Astrocyte (in vitro differentiated cells and primary cell): ENCODE results near the gene CBR4. TPM values are rescaled to one million over a fixed set of nuclear protein-coding genes. Genes with fewer than 3 reads are reported as not detected.

ENCODE experiments used
- DNase-seq: peaks from one replicate; pipeline ENCODE4 v3.0.0-alpha.2; 2010; ENCODE audit warnings: low read depth
- FAIRE-seq: peaks from 2 replicates; lab custom pipeline; 2011; peaks lifted over from hg19 to GRCh38; lab: Jason Lieb, UNC
- H2AFZ ChIP-seq: 2 replicates; pipeline ENCODE4 v1.6.0; 2012; ENCODE audit warnings: low read depth, low read length, inconsistent platforms
- H3K27ac ChIP-seq: 2 replicates; pipeline ENCODE4 v1.5.1; 2011; ENCODE audit warnings: low read depth, low read length, inconsistent platforms
- H3K27me3 ChIP-seq: 2 replicates; pipeline ENCODE4 v1.6.0; 2011; ENCODE audit warnings: low read length, inconsistent platforms; ENCODE audit not compliant: insufficient read depth
- H3K36me3 ChIP-seq: 2 replicates; pipeline ENCODE4 v1.5.1; 2011; ENCODE audit warnings: low read length, inconsistent platforms; ENCODE audit not compliant: insufficient read depth
- H3K4me1 ChIP-seq: 2 replicates; pipeline ENCODE4 v1.5.1; 2011; ENCODE audit warnings: low read length, inconsistent platforms; ENCODE audit not compliant: insufficient read depth
- H3K4me2 ChIP-seq: 2 replicates; pipeline ENCODE4 v1.6.0; 2012; ENCODE audit warnings: low read length, inconsistent platforms
- H3K4me3 ChIP-seq: 2 replicates; pipeline ENCODE4 v1.5.1; 2011; ENCODE audit warnings: low read depth, mild to moderate bottlenecking, low read length, inconsistent platforms; ENCODE audit not compliant: insufficient read depth
- H3K79me2 ChIP-seq: 2 replicates; pipeline ENCODE4 v1.6.0; 2012; ENCODE audit warnings: mild to moderate bottlenecking, low read length, inconsistent platforms; ENCODE audit not compliant: insufficient read depth
- H3K9ac ChIP-seq: 2 replicates; pipeline ENCODE4 v1.6.0; 2012; ENCODE audit warnings: mild to moderate bottlenecking, low read length, inconsistent platforms
- H3K9me3 ChIP-seq: 2 replicates; pipeline ENCODE4 v1.5.1; 2012; ENCODE audit warnings: low read depth, mild to moderate bottlenecking, low read length, inconsistent platforms; ENCODE audit not compliant: insufficient read depth
- H4K20me1 ChIP-seq: 2 replicates; pipeline ENCODE4 v1.6.0; 2012; ENCODE audit warnings: low read length, inconsistent platforms; ENCODE audit not compliant: insufficient read depth
- H3K27ac Mint-ChIP-seq: one replicate; pipeline ENCODE4 v1.8.0; 2021; ENCODE audit warnings: mild to moderate bottlenecking, mixed read lengths; ENCODE audit not compliant: unreplicated experiment
- H3K27me3 Mint-ChIP-seq: one replicate; pipeline ENCODE4 v1.8.0; 2021; ENCODE audit warnings: low read depth, mixed read lengths; ENCODE audit not compliant: unreplicated experiment
- H3K36me3 Mint-ChIP-seq: one replicate; pipeline ENCODE4 v1.8.0; 2021; ENCODE audit warnings: low read depth, mixed read lengths; ENCODE audit not compliant: unreplicated experiment
- H3K4me1 Mint-ChIP-seq: one replicate; pipeline ENCODE4 v1.8.0; 2021; ENCODE audit warnings: low read depth, mixed read lengths; ENCODE audit not compliant: unreplicated experiment
- H3K4me3 Mint-ChIP-seq: one replicate; pipeline ENCODE4 v1.8.0; 2021; ENCODE audit warnings: mild to moderate bottlenecking, moderate library complexity, mixed read lengths; ENCODE audit not compliant: unreplicated experiment
- H3K9me3 Mint-ChIP-seq: one replicate; pipeline ENCODE4 v1.8.0; 2021; ENCODE audit warnings: mild to moderate bottlenecking, mixed read lengths; ENCODE audit not compliant: unreplicated experiment
- EZH2 ChIP-seq: IDR thresholded peaks from 2 replicates; pipeline ENCODE4 v1.6.1; 2012; ENCODE audit warnings: mild to moderate bottlenecking, low read length, inconsistent platforms; ENCODE audit not compliant: insufficient read depth
- total RNA-seq: library from RNA; stranded (reverse); gene quantifications from 2 replicates; pipeline ENCODE4 v1.2.1, GENCODE V29; 2021
- TF ChIP-seq, protein P1 (sequence below): IDR thresholded peaks from 2 replicates; pipeline ENCODE4 v1.5.1; 2011; ENCODE audit warnings: low read depth, mild to moderate bottlenecking, inconsistent platforms, low read length, moderate library complexity; ENCODE audit not compliant: insufficient read depth

The CBR4 gene
- total RNA-seq, 1 donor from 2014 or later = 16.8 TPM

DNA sequence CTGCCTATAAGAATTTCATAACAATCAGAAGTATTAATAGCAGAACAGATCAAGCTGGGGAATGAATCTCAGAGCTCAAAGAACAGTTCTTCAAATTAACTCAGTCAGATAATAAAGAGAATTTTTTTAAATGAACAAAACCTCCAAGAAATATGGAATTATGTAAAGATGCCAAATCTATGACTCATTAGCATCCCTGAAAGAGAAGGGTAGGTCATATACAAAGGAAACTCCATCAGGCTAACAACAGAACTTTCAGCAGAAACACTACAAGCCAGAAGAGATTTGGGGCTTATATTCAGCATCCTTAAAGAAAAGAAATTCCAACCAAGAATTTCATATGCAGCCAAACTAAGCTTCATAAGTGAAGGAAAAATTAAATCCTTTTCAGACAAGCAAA lies 28.6 kb downstream of the CBR4 start:
- Mint-ChIP-seq H3K27ac (no peak overlapping the region), H3K4me1 (peaks cover 3% of the 10 kb centered on the region), H3K4me3 (no peak overlapping the region), H3K36me3 (peaks cover 33% of the 10 kb centered on the region), H3K27me3 (no peaks in the 10 kb centered on the region), H3K9me3 (peaks cover 19% of the 10 kb centered on the region)
- Histone ChIP-seq H3K9me3 (no peaks in the 10 kb centered on the region), H3K27me3 (no peaks in the 10 kb centered on the region), H2AFZ (no peak overlapping the region), H3K27ac (no peak overlapping the region), H3K9ac (no peak overlapping the region), H3K4me1 (peaks cover 11% of the 10 kb centered on the region), H3K4me3 (no peak overlapping the region), H3K79me2 (no peaks in the 10 kb centered on the region), H3K4me2 (no peak overlapping the region), H4K20me1 (no peaks in the 10 kb centered on the region), H3K36me3 (no peaks in the 10 kb centered on the region)
- peak; percentile 20 for DNase-seq
- peak; percentile 54 for FAIRE-seq
- TF ChIP-seq, protein P1, sequence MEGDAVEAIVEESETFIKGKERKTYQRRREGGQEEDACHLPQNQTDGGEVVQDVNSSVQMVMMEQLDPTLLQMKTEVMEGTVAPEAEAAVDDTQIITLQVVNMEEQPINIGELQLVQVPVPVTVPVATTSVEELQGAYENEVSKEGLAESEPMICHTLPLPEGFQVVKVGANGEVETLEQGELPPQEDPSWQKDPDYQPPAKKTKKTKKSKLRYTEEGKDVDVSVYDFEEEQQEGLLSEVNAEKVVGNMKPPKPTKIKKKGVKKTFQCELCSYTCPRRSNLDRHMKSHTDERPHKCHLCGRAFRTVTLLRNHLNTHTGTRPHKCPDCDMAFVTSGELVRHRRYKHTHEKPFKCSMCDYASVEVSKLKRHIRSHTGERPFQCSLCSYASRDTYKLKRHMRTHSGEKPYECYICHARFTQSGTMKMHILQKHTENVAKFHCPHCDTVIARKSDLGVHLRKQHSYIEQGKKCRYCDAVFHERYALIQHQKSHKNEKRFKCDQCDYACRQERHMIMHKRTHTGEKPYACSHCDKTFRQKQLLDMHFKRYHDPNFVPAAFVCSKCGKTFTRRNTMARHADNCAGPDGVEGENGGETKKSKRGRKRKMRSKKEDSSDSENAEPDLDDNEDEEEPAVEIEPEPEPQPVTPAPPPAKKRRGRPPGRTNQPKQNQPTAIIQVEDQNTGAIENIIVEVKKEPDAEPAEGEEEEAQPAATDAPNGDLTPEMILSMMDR = no peak
- TF ChIP-seq EZH2 = no peak

DNA sequence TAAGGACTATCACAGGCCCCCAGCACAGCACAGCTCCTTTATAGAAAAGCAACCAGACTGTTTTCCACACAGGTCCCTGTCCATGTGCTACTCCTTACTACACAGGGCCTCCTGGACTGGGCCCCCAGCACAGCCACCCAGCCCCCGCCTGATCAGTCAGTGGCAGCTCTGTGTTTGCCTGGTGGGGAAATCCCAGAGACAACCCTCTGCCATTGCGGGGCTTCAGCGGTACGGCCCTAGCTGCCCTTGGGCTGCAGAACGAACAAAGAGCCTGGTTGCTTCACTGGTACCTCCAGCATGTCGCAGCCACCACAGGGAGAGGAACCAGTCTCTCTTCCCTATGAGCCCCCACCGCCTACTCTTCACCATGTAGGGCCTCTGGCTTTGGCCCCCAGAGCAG lies 30.7 kb downstream of the CBR4 start:
- H4K20me1 ChIP-seq = no peaks in the 10 kb centered on the region
- peaks cover 11% of the 10 kb centered on the region for H3K4me1 ChIP-seq
- peaks cover 34% of the 10 kb centered on the region for H3K36me3 Mint-ChIP-seq
- H3K27ac Mint-ChIP-seq = no peak overlapping the region
- H3K9me3 Mint-ChIP-seq = peaks cover 26% of the 10 kb centered on the region
- TF ChIP-seq, protein P1 = no peak
- TF ChIP-seq EZH2 = no peak
- H3K4me3 ChIP-seq = no peak overlapping the region
- no peaks in the 10 kb centered on the region for H3K9me3 ChIP-seq
- no peak for DNase-seq
- no peaks in the 10 kb centered on the region for H3K36me3 ChIP-seq
- no peak overlapping the region for H3K4me3 Mint-ChIP-seq
- H3K79me2 ChIP-seq = no peaks in the 10 kb centered on the region
- H3K27me3 Mint-ChIP-seq = no peaks in the 10 kb centered on the region
- no peak overlapping the region for H3K4me2 ChIP-seq
- no peak overlapping the region for H3K9ac ChIP-seq
- no peak overlapping the region for H3K27ac ChIP-seq
- FAIRE-seq = no peak
- no peak overlapping the region for H2AFZ ChIP-seq
- peaks cover 3% of the 10 kb centered on the region for H3K4me1 Mint-ChIP-seq
- no peaks in the 10 kb centered on the region for H3K27me3 ChIP-seq

DNA sequence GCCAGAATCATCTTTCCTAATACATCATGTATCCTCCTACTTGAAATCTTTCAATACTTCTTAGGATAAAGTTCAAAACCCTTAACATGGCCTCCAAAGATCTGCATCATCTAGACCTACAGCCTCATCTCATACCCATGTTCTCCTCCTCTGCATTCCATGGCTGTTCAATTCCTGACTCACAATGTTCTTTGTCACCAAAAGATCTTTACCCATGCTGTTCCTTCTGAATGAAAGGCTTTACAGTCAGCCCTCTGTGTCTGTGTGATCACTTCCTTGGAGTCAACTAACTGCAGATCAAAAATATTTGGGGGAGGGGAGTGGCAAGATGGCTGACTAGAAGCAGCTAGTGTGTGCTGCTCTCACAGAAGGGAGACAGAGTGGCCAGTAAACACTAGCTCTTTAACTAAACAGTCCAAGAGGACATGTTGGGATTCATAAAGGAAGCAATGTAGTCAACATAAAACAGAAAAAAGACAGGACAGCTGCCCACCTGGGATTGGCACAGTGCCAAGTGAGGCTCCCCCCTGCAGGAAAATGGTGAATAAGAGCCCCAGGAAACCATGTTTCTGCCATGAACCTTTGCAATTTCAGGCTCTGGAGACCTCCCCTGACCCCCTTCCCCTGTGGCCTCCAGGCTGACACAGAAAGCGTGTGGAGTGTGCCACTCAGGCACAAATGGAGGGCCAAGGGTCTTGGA lies 31.9 kb downstream of the CBR4 start:
- no peaks in the 10 kb centered on the region for H3K9me3 ChIP-seq

More for the DNA sequence above, 31.9 kb downstream of the CBR4 start:
- Mint-ChIP-seq H3K27me3 (no peaks in the 10 kb centered on the region), H3K27ac (peak overlapping the region; percentile 21), H3K9me3 (peaks cover 28% of the 10 kb centered on the region), H3K4me3 (no peak overlapping the region), H3K4me1 (peaks cover 3% of the 10 kb centered on the region), H3K36me3 (peaks cover 28% of the 10 kb centered on the region)
- H4K20me1 ChIP-seq = no peaks in the 10 kb centered on the region
- no peak for TF ChIP-seq EZH2
- TF ChIP-seq, protein P1 = no peak
- H3K36me3 ChIP-seq = no peaks in the 10 kb centered on the region
- H3K27me3 ChIP-seq = no peaks in the 10 kb centered on the region
- peak overlapping the region; percentile 38 for H3K4me2 ChIP-seq
- FAIRE-seq (peak; percentile 52), DNase-seq (peak; percentile 31)
- H2AFZ ChIP-seq = no peak overlapping the region
- no peak overlapping the region for H3K27ac ChIP-seq
- H3K4me3 ChIP-seq = no peak overlapping the region
- H3K4me1 ChIP-seq = peaks cover 11% of the 10 kb centered on the region
- H3K9ac ChIP-seq = no peak overlapping the region
- H3K79me2 ChIP-seq = no peaks in the 10 kb centered on the region
